Esophagus squamous epithelium (tissue), 5 donors: Measurements from ENCODE around the gene KLHL21. TPM values are rescaled to one million over a fixed set of nuclear protein-coding genes. Genes with fewer than 3 reads are reported as not detected.
"Not testable (repeated sequence)": the region's sequence is repeated elsewhere in the genome, so short reads cannot be mapped to it uniquely, and the experiment has no call there.

ENCODE experiments used
- DNase-seq: peaks from one replicate; lab custom pipeline; 2025; lab: John Stamatoyannopoulos, UW
- H3K27ac ChIP-seq, 4 donors: fragments of 200-600 bp; sonication (generic); one replicate each; pipeline ENCODE4 v1.5.1; 2016 to 2019; ENCODE audit warnings: mild to moderate bottlenecking in 1 of 4
- H3K27me3 ChIP-seq, 4 donors: fragments of 200-600 bp; sonication (generic); 1 replicate in 3 of 4; 2 replicates in 1 of 4; pipeline versions ENCODE4 v1.5.1 to v1.6.0; 2017 to 2021; ENCODE audit warnings: antibody characterized with exemption in 1 of 4
- H3K36me3 ChIP-seq, 3 donors: fragments of 200-600 bp; sonication (generic); one replicate each; pipeline ENCODE4 v1.5.1; 2016 to 2019
- H3K4me1 ChIP-seq, 3 donors: fragments of 200-600 bp; sonication (generic); one replicate each; pipeline ENCODE4 v1.5.1; 2017 to 2019
- H3K4me3 ChIP-seq, 4 donors: fragments of 200-600 bp; sonication (generic); 1 replicate in 3 of 4; 2 replicates in 1 of 4; pipeline ENCODE4 v1.5.1; 2016 to 2019; ENCODE audit warnings: mild to moderate bottlenecking in 2 of 4, moderate library complexity in 1 of 4
- H3K9me3 ChIP-seq, 3 donors: fragments of 200-600 bp; sonication (generic); one replicate each; pipeline ENCODE4 v1.5.1; 2016 to 2019
- POLR2A ChIP-seq, 4 donors: fragments of 450-650 bp; IDR thresholded peaks; one replicate each; pipeline ENCODE4 v1.6.1; 2017; ENCODE audit warnings: antibody characterized with exemption in 4 of 4, mild to moderate bottlenecking in 4 of 4, moderate library complexity in 3 of 4
- WGBS, 2 donors: methylation state at CpG; one replicate each; pipeline ENCODE4 v1.1.5; 2018; 5-methylcytosine and 5-hydroxymethylcytosine counted together
- intact Hi-C: fragments of 100-400 bp; cut with DNase I; formaldehyde crosslinking; loops from one replicate; pipeline ENCODE4 v1.15.0; 2022
- total RNA-seq, 4 donors: library from RNA; depleted of rRNA; stranded (reverse); fragments of >200 nt; gene quantifications; one replicate each; pipeline ENCODE4 v1.1.0, GENCODE V29; 2016
- TF ChIP-seq, protein P1 (sequence below), 6 experiments: fragments of 450-650 bp in 4 of 6; fragments of 200-600 bp in 2 of 6; sonication (generic) in 2 of 6; IDR thresholded peaks; one replicate each; pipeline ENCODE4 v1.5.1; 2016 to 2019; ENCODE audit warnings: antibody characterized with exemption in 6 of 6, mild to moderate bottlenecking in 4 of 6, moderate library complexity in 4 of 6
- donor health status: DM: yes; HTN: yes; CAD: no.

Gene KLHL21
- total RNA-seq, 4 donors from 2014 or later = 45.9 to 68.1 (median 55.1) TPM

DNA sequence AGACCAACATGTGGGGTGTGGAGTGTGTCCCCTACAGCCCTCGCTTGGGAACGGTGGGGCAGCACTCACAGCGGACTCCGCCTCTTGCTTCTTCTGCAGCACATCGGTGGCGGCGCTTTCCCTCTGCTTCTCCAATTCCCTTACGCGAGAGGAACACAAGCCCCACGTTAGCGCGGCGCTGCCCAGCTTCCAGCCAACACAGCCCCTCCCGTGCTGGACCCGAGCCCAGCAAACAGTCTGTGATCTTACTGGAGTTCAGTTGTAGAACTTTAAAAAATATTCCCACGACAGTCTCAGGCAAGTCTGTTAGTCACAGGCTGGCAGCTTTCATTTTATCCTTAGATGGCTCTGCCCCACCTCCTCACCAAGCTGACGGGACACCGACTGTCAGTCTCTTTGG is 35.6 kb upstream of the KLHL21 start:
- WGBS, 2 donors = 54 to 70% methylated on average over 17 to 18 of the region's 18 CpGs
- DNase-seq = no peak
- intact Hi-C loops = no loop called here
- peak overlapping the region in 1 of 4 donors; percentile 18 for H3K4me3 ChIP-seq
- TF ChIP-seq POLR2A (IDR thresholded peaks at IDR 0.05) = no peak
- TF ChIP-seq, protein P1, sequence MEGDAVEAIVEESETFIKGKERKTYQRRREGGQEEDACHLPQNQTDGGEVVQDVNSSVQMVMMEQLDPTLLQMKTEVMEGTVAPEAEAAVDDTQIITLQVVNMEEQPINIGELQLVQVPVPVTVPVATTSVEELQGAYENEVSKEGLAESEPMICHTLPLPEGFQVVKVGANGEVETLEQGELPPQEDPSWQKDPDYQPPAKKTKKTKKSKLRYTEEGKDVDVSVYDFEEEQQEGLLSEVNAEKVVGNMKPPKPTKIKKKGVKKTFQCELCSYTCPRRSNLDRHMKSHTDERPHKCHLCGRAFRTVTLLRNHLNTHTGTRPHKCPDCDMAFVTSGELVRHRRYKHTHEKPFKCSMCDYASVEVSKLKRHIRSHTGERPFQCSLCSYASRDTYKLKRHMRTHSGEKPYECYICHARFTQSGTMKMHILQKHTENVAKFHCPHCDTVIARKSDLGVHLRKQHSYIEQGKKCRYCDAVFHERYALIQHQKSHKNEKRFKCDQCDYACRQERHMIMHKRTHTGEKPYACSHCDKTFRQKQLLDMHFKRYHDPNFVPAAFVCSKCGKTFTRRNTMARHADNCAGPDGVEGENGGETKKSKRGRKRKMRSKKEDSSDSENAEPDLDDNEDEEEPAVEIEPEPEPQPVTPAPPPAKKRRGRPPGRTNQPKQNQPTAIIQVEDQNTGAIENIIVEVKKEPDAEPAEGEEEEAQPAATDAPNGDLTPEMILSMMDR (IDR thresholded peaks at IDR 0.05) = no peak
- H3K9me3 ChIP-seq = no peaks in the 10 kb centered on the region
- H3K27me3 ChIP-seq = no peaks in the 10 kb centered on the region
- H3K36me3 ChIP-seq = peaks cover 25 to 97% (median 28%) of the 10 kb centered on the region in 3 donors
- H3K27ac ChIP-seq = peak overlapping the region in 3 of 4 donors; percentile 47 to 61 (median 54)
- H3K4me1 ChIP-seq = peaks cover 0 to 23% (median 7%) of the 10 kb centered on the region in 3 donors

DNA sequence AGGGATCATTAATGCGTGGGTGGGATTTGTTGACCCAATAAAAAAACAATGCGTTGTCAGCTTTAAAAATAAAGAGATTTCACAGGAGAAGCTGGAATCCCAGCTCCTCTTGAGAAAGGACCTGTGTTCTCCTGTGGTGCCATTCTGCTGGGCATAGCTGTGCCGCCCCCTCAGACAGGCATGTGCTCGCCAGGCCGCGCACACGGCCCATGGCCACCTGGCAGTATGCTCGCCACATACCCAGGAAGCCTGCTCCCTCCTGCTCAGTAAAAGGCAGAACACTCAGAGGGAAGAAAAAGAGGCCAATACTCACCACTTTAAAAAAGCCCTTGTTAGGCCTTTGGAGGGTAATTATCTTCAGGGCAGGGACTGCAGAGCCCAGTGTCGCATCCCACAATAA is 35.1 kb upstream of the KLHL21 start:
- intact Hi-C loops = no loop called here
- H3K27ac ChIP-seq = peak overlapping the region in 3 of 4 donors; percentile 32 to 61 (median 43)
- no peak for DNase-seq
- no peaks in the 10 kb centered on the region for H3K27me3 ChIP-seq
- peaks cover 29 to 97% (median 30%) of the 10 kb centered on the region in 3 donors for H3K36me3 ChIP-seq
- H3K9me3 ChIP-seq = no peaks in the 10 kb centered on the region
- TF ChIP-seq, protein P1 (IDR thresholded peaks at IDR 0.05) = no peak
- TF ChIP-seq POLR2A (IDR thresholded peaks at IDR 0.05) = no peak
- H3K4me3 ChIP-seq = no peak overlapping the region
- 60 to 72% methylated on average over 6 to 8 of the region's 9 CpGs for WGBS, 2 donors
- peaks cover 0 to 23% (median 7%) of the 10 kb centered on the region in 3 donors for H3K4me1 ChIP-seq

DNA sequence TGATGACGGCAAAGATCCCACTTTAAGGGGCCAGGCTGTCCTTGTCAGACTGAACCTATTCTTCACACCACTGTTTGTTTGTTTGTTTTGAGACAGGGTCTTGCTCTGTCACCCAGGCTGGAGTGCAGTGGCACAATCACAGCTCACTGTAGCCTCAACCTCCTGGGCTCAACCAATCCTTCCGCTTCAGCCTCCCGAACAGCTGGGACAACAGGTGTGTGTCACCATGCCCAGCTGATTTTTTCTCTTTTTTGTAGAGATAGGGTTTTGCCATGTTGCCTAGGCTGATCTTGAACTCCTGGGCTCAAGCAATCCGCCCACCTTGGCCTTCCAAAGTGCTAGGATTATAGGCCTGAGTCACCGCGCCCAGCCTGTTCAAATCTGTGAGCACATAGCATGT is 34.1 kb upstream of the KLHL21 start:
- DNase-seq, H3K27ac ChIP-seq, H3K4me3 ChIP-seq, H3K9me3 ChIP-seq, H3K27me3 ChIP-seq, intact Hi-C loops: not testable (repeated sequence)
- 74 to 87% methylated on average over 3 to 6 of the region's 6 CpGs for WGBS, 2 donors
- Histone ChIP-seq H3K4me1 (peaks cover 0 to 23% (median 7%) of the 10 kb centered on the region in 3 donors), H3K36me3 (peaks cover 30 to 97% (median 34%) of the 10 kb centered on the region in 3 donors)

GRCh38 chr1:6635910-6636760 is 33.5 kb upstream of the KLHL21 start:
- H3K9me3 ChIP-seq = no peaks in the 10 kb centered on the region
- no peaks in the 10 kb centered on the region for H3K27me3 ChIP-seq
- 49 to 74% methylated on average over 5 to 13 of the region's 16 CpGs for WGBS, 2 donors
- DNase-seq = no peak
- TF ChIP-seq, protein P1 (IDR thresholded peaks at IDR 0.05) = no peak
- no peak for TF ChIP-seq POLR2A (IDR thresholded peaks at IDR 0.05)
- intact Hi-C loops = no loop called here
- peaks cover 0 to 23% (median 7%) of the 10 kb centered on the region in 3 donors for H3K4me1 ChIP-seq
- H3K4me3 ChIP-seq = no peak overlapping the region
- peaks cover 30 to 100% (median 31%) of the 10 kb centered on the region in 3 donors for H3K36me3 ChIP-seq
- no peak overlapping the region for H3K27ac ChIP-seq

- Histone ChIP-seq H3K27me3 (no peaks in the 10 kb centered on the region), H3K27ac (no peak overlapping the region), H3K9me3 (no peaks in the 10 kb centered on the region), H3K36me3 (peaks cover 22 to 100% (median 31%) of the 10 kb centered on the region in 3 donors), H3K4me1 (peaks cover 0 to 23% (median 7%) of the 10 kb centered on the region in 3 donors), H3K4me3 (no peak overlapping the region)
- TF ChIP-seq, protein P1 (IDR thresholded peaks at IDR 0.05) = no peak
- TF ChIP-seq POLR2A (IDR thresholded peaks at IDR 0.05) = no peak
- no peak for DNase-seq
- intact Hi-C loops = no loop called here
- 88 to 90% methylated on average over 6 to 19 of the region's 20 CpGs for WGBS, 2 donors
These were observed 32.7 kb upstream of the KLHL21 start for GRCh38 chr1:6635161-6635909.
